ENCODE data around the gene CCBE1. TPM values are rescaled to one million over a fixed set of nuclear protein-coding genes. Genes with fewer than 3 reads are reported as not detected.

Gene CCBE1
- total RNA-seq, 1 donor from 2014 or later: 6.4 TPM

GRCh38 chr18:59451963-59452362 lies 245.3 kb downstream of the CCBE1 start:
- TF ChIP-seq EZH2phosphoT487 (IDR thresholded peaks at IDR 0.05) (no peak), EZH2 (IDR thresholded peaks at IDR 0.05) (no peak), CTCF (IDR thresholded peaks at IDR 0.05) (no peak)
- no peak overlapping the region for H3K27ac ChIP-seq
- H3K4me3 Mint-ChIP-seq: no peak overlapping the region

DNA sequence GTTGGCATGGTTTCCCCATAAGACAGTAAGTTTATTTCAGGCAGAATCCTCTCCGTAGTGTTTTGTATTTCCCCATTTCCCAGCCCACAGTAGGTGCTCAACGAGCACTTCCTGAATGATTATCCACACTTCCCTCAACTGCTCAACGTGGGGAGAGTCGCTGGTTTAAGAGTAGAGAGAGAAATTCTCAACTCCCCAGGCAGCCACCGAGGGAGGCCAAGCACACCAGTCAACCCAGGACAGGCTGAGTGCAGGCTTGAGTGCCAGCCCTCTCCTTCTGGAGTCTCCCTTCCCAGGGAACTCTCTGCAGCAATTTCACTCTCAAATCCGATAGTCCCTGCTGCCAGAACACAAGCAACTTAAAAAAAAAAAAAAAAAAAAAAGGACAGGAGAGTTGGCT lies 246.2 kb downstream of the CCBE1 start:
- Histone ChIP-seq H3K36me3 (no peaks in the 10 kb centered on the region), H3K4me2 (no peak overlapping the region), H3K4me1 (peaks cover 6% of the 10 kb centered on the region), H3K79me2 (ENCODE audit: low read depth) (no peaks in the 10 kb centered on the region), H3K9ac (no peak overlapping the region), H3K27me3 (no peaks in the 10 kb centered on the region), H3K27ac (no peak overlapping the region), H3K9me3 (ENCODE audit: low read depth) (no peaks in the 10 kb centered on the region), H3F3A (ENCODE audit: low read depth) (peaks cover 3% of the 10 kb centered on the region), H2AFZ (replicated peaks) (no peak overlapping the region), H3K4me3 (no peak overlapping the region), H4K20me1 (ENCODE audit: low read depth) (no peaks in the 10 kb centered on the region)
- H3K9me3 Mint-ChIP-seq: no peaks in the 10 kb centered on the region
- H3K36me3 Mint-ChIP-seq: no peaks in the 10 kb centered on the region
- TF ChIP-seq EZH2 (IDR thresholded peaks at IDR 0.05): no peak
- no peak for TF ChIP-seq CTCF (IDR thresholded peaks at IDR 0.05)
- no peak for TF ChIP-seq EZH2phosphoT487 (IDR thresholded peaks at IDR 0.05)
- H3K27ac Mint-ChIP-seq: no peak overlapping the region
- peaks cover 23% of the 10 kb centered on the region for H3K4me1 Mint-ChIP-seq
- H3K4me3 Mint-ChIP-seq: no peak overlapping the region
- no peak for DNase-seq (ENCODE audit: low spot score)
- peaks cover 13% of the 10 kb centered on the region for H3K27me3 Mint-ChIP-seq (ENCODE audit: insufficient read depth, low read depth)

More at GRCh38 chr18:59451963-59452362, 245.3 kb downstream of the CCBE1 start:
- Mint-ChIP-seq H3K27ac (no peak overlapping the region), H3K36me3 (no peaks in the 10 kb centered on the region), H3K9me3 (no peaks in the 10 kb centered on the region), H3K27me3 (ENCODE audit: insufficient read depth, low read depth) (peaks cover 13% of the 10 kb centered on the region), H3K4me1 (peaks cover 26% of the 10 kb centered on the region)
- Histone ChIP-seq H3K4me2 (no peak overlapping the region), H4K20me1 (ENCODE audit: low read depth) (no peaks in the 10 kb centered on the region), H3K79me2 (ENCODE audit: low read depth) (no peaks in the 10 kb centered on the region), H3K4me1 (peaks cover 6% of the 10 kb centered on the region), H2AFZ (replicated peaks) (no peak overlapping the region), H3K9ac (no peak overlapping the region), H3K36me3 (no peaks in the 10 kb centered on the region), H3K9me3 (ENCODE audit: low read depth) (no peaks in the 10 kb centered on the region), H3F3A (ENCODE audit: low read depth) (no peaks in the 10 kb centered on the region), H3K4me3 (no peak overlapping the region), H3K27me3 (no peaks in the 10 kb centered on the region)
- DNase-seq (ENCODE audit: low spot score): no peak

GRCh38 chr18:59448546-59448945 lies 248.7 kb downstream of the CCBE1 start:
- H3K9ac ChIP-seq: no peak overlapping the region
- no peak overlapping the region for H3K4me3 Mint-ChIP-seq
- H3K4me3 ChIP-seq: no peak overlapping the region
- no peaks in the 10 kb centered on the region for H3K27me3 ChIP-seq
- H3K27ac ChIP-seq: no peak overlapping the region
- H3K79me2 ChIP-seq (ENCODE audit: low read depth): no peaks in the 10 kb centered on the region
- H3K36me3 ChIP-seq: no peaks in the 10 kb centered on the region
- no peak overlapping the region for H3K4me2 ChIP-seq
- H2AFZ ChIP-seq (replicated peaks): no peak overlapping the region
- H3F3A ChIP-seq (ENCODE audit: low read depth): peaks cover 10% of the 10 kb centered on the region
- H4K20me1 ChIP-seq (ENCODE audit: low read depth): no peaks in the 10 kb centered on the region
- peaks cover 10% of the 10 kb centered on the region for H3K27me3 Mint-ChIP-seq (ENCODE audit: insufficient read depth, low read depth)
- H3K27ac Mint-ChIP-seq: no peak overlapping the region
- H3K9me3 ChIP-seq (ENCODE audit: low read depth): no peaks in the 10 kb centered on the region
- DNase-seq (ENCODE audit: low spot score): no peak
- no peaks in the 10 kb centered on the region for H3K36me3 Mint-ChIP-seq
- TF ChIP-seq CTCF (IDR thresholded peaks at IDR 0.05) (no peak), EZH2phosphoT487 (IDR thresholded peaks at IDR 0.05) (no peak), EZH2 (IDR thresholded peaks at IDR 0.05) (no peak)
- peaks cover 5% of the 10 kb centered on the region for H3K4me1 Mint-ChIP-seq
- H3K4me1 ChIP-seq: no peaks in the 10 kb centered on the region
- H3K9me3 Mint-ChIP-seq: no peaks in the 10 kb centered on the region

Measured in neural progenitor cell (in vitro differentiated cells).